ENCODE data around the gene MPP2.

MPP2 gene

GRCh38 chr17:43826206-43826605 lies 81.1 kb downstream of the MPP2 start:
- TF ChIP-seq CTCF (IDR thresholded peaks at IDR 0.05; ENCODE audit: low read length) (no peak), EZH2 (optimal IDR thresholded peaks at IDR 0.05; ENCODE audit: low read depth, low read length) (no peak), EZH2phosphoT487 (IDR thresholded peaks at IDR 0.05; ENCODE audit: low read length) (no peak)

GRCh38 chr17:43825567-43825966 lies 81.8 kb downstream of the MPP2 start:
- Histone ChIP-seq H3K27me3 (replicated peaks; ENCODE audit: insufficient read depth, low read length) (peaks cover 34% of the 10 kb centered on the region), H2AFZ (ENCODE audit: low read length) (no peak overlapping the region), H3K79me2 (ENCODE audit: low read length) (no peaks in the 10 kb centered on the region), H3K9me3 (replicated peaks; ENCODE audit: insufficient read depth, low read length) (no peaks in the 10 kb centered on the region), H3K27ac (ENCODE audit: low read length) (no peak overlapping the region), H4K20me1 (ENCODE audit: insufficient read depth, low read length) (no peaks in the 10 kb centered on the region), H3F3A (ENCODE audit: insufficient read depth, low read length) (no peaks in the 10 kb centered on the region), H3K9me2 (replicated peaks; ENCODE audit: insufficient read depth, low read length) (no peaks in the 10 kb centered on the region), H3K4me1 (ENCODE audit: low read length) (no peaks in the 10 kb centered on the region), H3K9ac (ENCODE audit: low read length) (no peak overlapping the region), H3K4me3 (ENCODE audit: low read length) (no peak overlapping the region), H3K36me3 (replicated peaks; ENCODE audit: insufficient read depth, low read length) (no peaks in the 10 kb centered on the region), H3K4me2 (ENCODE audit: low read depth, low read length) (no peak overlapping the region)
- TF ChIP-seq EZH2phosphoT487 (IDR thresholded peaks at IDR 0.05; ENCODE audit: low read length) = no peak
- no peak for TF ChIP-seq CTCF (IDR thresholded peaks at IDR 0.05; ENCODE audit: low read length)
- no peak for TF ChIP-seq EZH2 (optimal IDR thresholded peaks at IDR 0.05; ENCODE audit: low read depth, low read length)
- no peak for DNase-seq

More at GRCh38 chr17:43826206-43826605, 81.1 kb downstream of the MPP2 start:
- Histone ChIP-seq H3K27me3 (replicated peaks; ENCODE audit: insufficient read depth, low read length) (peaks cover 41% of the 10 kb centered on the region), H3K79me2 (ENCODE audit: low read length) (no peaks in the 10 kb centered on the region), H3K4me3 (ENCODE audit: low read length) (no peak overlapping the region), H3K9me3 (replicated peaks; ENCODE audit: insufficient read depth, low read length) (no peaks in the 10 kb centered on the region), H3K27ac (ENCODE audit: low read length) (no peak overlapping the region), H4K20me1 (ENCODE audit: insufficient read depth, low read length) (no peaks in the 10 kb centered on the region), H3F3A (ENCODE audit: insufficient read depth, low read length) (no peaks in the 10 kb centered on the region), H2AFZ (ENCODE audit: low read length) (no peak overlapping the region), H3K4me1 (ENCODE audit: low read length) (no peaks in the 10 kb centered on the region), H3K36me3 (replicated peaks; ENCODE audit: insufficient read depth, low read length) (no peaks in the 10 kb centered on the region), H3K9ac (ENCODE audit: low read length) (no peak overlapping the region), H3K4me2 (ENCODE audit: low read depth, low read length) (no peak overlapping the region), H3K9me2 (replicated peaks; ENCODE audit: insufficient read depth, low read length) (no peaks in the 10 kb centered on the region)
- DNase-seq = no peak

Measured in MM.1S (cell line).